GM12872 (cell line): ENCODE results near the gene RNLS.

Source experiments
- CTCF ChIP-seq: IDR thresholded peaks from 3 replicates; pipeline ENCODE4 v1.5.1; 2011; ENCODE audit warnings: low read depth, mild to moderate bottlenecking, low read length, moderate library complexity; ENCODE audit not compliant: insufficient read depth

Gene RNLS

DNA sequence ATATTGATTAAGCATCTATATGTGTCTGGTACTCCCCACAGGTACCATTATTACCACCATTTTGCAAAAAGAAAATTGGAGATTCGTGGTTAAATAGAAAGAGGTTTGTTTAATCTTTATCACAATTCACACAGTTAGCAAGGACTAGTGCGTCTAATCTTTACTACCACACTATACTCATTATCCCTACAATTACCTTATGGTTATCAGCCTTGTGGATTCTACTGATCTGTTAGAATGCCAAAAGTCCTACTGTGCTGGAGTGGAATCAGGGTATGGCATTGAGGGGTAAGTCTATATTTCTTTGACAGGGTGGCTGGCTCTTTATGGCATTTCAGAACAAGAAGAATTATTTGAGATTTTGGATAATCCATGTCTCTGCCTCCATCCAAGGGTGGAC, 156.1 kb downstream of the RNLS start:
- TF ChIP-seq CTCF: no peak

DNA sequence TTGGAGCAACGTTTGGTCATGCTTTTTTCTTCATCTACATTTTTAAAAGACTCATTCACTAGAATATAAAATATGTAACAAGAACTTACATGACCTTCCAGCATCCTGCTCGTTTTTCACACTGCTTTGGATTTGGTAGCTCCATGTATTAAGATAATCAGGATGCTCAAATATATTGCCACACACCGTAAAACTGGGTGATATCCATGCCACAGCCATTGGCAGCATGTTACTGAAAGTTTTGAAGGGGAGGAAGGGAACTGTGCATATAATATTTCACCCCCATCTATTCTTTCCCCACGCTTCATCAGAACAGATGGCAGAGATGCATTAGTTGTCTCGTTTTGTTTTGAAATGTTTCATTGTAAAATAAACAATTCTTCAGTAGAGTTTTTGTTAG, 158.2 kb downstream of the RNLS start:
- no peak for TF ChIP-seq CTCF

DNA sequence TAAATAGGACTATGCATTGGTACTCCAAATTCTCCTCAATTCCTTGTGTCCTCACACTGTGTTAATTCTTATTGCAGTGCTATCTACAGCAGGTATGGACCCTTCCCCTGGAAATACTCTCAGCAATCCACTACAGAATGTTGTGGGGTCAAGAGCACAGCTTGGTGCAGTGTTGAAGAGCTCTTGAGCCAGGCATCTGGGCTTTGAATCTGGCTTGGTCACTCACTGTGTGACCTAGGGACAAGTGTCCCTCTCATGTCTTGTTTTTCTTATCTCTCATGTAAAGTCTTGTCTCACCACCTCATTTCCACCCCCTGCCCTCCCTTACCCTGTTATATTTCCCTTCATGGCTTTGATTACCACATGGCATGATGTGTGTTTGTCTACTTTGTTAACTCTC, 159.4 kb downstream of the RNLS start:
- TF ChIP-seq CTCF: no peak

GRCh38 chr10:88421590-88421989, 161.5 kb downstream of the RNLS start:
- TF ChIP-seq CTCF: no peak

DNA sequence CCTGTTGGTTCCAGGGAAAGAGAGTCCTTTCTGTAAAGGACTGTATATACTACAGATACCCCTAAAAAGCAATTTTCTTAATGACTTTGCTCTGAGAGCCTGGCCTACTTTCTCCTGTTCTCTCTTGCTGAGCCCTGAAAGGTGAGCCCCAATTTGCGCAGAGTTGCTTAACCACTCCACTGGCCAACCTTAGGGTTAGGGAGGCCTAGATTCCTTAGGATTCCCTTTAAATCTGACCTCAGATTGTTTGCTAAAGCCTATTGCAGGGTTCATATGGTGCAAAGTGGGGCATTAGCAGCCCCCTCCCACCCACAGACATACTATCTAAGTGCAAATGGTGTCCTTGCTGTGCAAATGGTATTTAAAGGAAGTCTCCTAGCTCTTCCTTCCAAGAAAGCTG, 164.2 kb downstream of the RNLS start:
- TF ChIP-seq CTCF: no peak

DNA sequence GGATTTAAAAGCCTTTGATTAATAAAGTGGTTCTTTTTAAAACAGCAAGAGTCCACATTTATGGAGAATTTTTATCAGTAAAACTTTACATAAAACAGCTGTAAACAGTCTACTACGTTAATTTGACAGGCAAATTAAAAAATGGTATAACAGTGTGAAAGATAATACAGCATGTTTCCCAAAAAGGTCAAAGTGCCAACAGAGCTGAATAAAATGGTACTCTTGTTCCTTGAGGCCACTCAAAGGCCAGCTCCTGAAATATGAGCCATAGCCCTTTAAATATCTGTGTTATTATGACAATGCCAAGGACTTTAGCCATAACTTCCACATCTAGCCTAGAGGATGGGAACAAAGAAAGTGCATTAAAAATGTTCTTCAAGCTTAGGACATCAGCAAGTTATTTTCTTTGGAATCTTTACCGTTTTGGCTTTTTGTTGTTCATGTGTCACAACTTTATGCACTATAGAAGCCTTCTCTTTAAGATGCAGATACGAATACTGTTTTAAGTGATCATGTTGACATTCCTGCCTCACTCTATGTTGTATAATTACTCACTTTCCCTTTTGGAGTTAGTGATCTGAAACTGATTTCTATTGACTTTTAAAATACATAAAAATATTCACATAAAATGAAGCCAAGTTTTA, 165.6 kb downstream of the RNLS start:
- TF ChIP-seq CTCF: no peak

DNA sequence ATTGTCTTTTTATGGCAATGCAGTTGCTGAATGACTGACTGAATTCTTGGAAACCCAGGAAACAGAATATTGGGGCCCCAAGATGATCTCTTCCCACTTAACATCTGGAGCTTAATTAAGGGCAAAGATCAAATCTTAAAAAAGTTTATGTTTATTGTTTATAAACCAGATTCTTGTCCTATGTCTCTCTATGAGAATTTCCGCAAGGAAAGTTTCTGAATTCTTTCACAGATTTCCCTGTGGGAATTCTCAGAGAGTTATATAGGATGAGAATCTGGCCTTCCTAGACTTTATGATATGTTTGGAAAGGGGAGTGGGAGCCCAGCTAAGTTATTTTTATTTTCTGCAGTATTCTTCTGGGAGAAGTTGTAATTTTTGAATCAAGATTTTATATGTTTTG, 166.3 kb downstream of the RNLS start:
- no peak for TF ChIP-seq CTCF

- TF ChIP-seq CTCF: no peak
Observed at GRCh38 chr10:88415533-88416130, 167.5 kb downstream of the RNLS start.
